GM12872 (cell line): ENCODE data around the gene DHX8.

Experiments used
- TF ChIP-seq, protein P1 (sequence below): IDR thresholded peaks from 3 replicates; pipeline ENCODE4 v1.5.1; 2011; ENCODE audit warnings: low read depth, mild to moderate bottlenecking, low read length, moderate library complexity; ENCODE audit not compliant: insufficient read depth

Gene DHX8

GRCh38 chr17:43444223-43445008, 39.4 kb upstream of the DHX8 start:
- TF ChIP-seq, protein P1, sequence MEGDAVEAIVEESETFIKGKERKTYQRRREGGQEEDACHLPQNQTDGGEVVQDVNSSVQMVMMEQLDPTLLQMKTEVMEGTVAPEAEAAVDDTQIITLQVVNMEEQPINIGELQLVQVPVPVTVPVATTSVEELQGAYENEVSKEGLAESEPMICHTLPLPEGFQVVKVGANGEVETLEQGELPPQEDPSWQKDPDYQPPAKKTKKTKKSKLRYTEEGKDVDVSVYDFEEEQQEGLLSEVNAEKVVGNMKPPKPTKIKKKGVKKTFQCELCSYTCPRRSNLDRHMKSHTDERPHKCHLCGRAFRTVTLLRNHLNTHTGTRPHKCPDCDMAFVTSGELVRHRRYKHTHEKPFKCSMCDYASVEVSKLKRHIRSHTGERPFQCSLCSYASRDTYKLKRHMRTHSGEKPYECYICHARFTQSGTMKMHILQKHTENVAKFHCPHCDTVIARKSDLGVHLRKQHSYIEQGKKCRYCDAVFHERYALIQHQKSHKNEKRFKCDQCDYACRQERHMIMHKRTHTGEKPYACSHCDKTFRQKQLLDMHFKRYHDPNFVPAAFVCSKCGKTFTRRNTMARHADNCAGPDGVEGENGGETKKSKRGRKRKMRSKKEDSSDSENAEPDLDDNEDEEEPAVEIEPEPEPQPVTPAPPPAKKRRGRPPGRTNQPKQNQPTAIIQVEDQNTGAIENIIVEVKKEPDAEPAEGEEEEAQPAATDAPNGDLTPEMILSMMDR: no peak

- TF ChIP-seq, protein P1: no peak
Measured at GRCh38 chr17:43445009-43445589, 38.7 kb upstream of the DHX8 start.

- TF ChIP-seq, protein P1: no peak
Measured at GRCh38 chr17:43446773-43447172, 37.0 kb upstream of the DHX8 start.

DNA sequence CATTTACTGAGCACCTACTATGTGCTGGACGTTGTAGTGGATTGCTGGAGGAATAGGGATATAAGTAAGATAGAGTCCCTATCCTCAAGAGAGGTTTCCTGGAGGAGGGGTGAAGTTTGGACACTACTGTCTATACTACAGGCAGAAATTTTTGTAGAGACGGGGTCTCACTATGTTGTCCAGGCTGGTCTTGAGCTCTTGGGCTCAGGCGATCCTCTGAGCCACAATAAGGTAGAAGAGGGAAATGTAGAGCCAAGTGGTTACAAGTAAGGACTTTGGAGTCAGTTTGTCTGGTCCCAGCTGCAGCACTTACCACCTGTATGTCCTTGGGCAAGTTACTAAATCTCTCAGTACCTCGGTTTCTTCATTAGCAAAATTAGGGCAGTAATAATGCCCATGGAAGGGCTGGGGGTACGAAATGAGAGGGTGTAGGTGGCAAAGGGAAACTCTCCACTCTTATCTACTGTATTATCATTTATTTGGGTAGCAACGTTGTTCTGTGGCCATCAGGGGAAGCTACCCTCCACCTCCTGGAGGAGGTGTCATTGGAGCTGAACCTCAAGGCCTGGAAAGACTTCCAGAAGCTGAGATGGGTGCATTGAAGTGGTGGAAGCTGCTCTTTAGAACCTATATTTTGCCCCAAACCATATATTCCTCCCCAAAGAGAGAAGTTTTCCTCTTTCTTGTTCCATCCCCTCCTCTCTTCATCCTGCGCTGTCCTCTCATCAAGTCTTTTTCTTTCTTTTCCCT, 34.9 kb upstream of the DHX8 start:
- TF ChIP-seq, protein P1: no peak

DNA sequence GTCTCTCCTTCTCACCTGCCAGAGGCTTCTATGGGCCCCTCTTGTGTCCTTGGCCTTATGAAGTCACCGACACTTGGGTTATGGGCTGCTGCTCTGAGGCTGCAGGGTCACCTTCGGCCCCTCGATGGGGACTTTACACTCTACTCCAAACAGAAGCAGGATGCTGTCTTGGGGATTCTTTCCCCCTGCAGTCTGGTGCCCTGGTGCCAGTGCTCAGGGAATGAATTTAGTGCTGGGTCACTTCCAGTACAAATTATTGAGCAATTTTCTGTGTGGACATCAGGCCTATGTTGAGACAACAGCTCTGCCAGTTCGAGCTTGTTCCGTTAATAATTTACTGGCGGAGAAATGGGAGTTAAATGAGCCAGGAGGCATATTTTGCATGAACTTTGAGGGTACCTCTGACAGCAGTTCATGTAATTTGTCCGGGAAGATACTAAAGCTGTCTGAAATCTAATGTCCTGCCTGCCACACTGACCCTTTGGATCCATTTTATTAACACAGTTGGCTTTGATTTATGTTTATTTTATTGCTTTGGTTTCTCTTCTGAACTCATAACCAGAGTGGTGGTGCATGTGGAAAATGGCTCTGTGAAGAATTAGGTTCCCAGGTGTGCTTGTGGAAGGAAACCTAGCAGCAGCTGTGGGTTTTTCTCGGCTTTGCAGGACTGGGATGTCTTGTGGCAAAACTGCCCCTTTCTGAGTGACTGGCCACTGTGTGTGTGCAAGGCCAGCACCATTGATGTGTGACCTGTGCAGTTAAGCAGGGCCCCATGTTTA, 34.1 kb upstream of the DHX8 start:
- TF ChIP-seq, protein P1: no peak

GRCh38 chr17:43453331-43453812, 30.4 kb upstream of the DHX8 start:
- TF ChIP-seq, protein P1: no peak
